Neural cell (in vitro differentiated cells): Measurements from ENCODE around the gene TSPAN19. TPM values are rescaled to one million over a fixed set of nuclear protein-coding genes. Genes with fewer than 3 reads are reported as not detected.

Source experiments
- H2AFZ ChIP-seq: fragments of 200-600, 300-800 bp; sonication (generic), shearing (Covaris generic); 2 replicates; pipeline ENCODE4 v1.6.0; 2014; ENCODE audit warnings: low read depth, mild to moderate bottlenecking, antibody characterized with exemption, low read length, moderate library complexity
- H3F3A ChIP-seq: fragments of 200-600 bp; shearing (Covaris generic); 2 replicates; pipeline ENCODE4 v1.6.1; 2016; ENCODE audit warnings: mild to moderate bottlenecking, moderate library complexity, mixed read lengths, antibody characterized with exemption, low read length; ENCODE audit not compliant: insufficient read depth, poor library complexity, severe bottlenecking
- H3K27ac ChIP-seq: fragments of 200-600, 300-800 bp; sonication (generic), shearing (Covaris generic); 2 replicates; pipeline ENCODE4 v1.5.1; 2014; ENCODE audit warnings: mild to moderate bottlenecking, low read length, moderate library complexity
- H3K27me3 ChIP-seq: fragments of 300-800, 200-600 bp; sonication (generic), shearing (Covaris generic); 2 replicates; pipeline ENCODE4 v1.6.0; 2014; ENCODE audit warnings: mild to moderate bottlenecking, low read depth, low read length, moderate library complexity; ENCODE audit not compliant: insufficient read depth
- H3K36me3 ChIP-seq: fragments of 300-800, 200-600 bp; sonication (generic), shearing (Covaris generic); 2 replicates; pipeline ENCODE4 v1.5.1; 2014; ENCODE audit warnings: mild to moderate bottlenecking, antibody characterized with exemption, low read length, moderate library complexity; ENCODE audit not compliant: insufficient read depth
- H3K4me2 ChIP-seq: fragments of 300-800, 200-600 bp; sonication (generic), shearing (Covaris generic); 2 replicates; pipeline ENCODE4 v1.6.0; 2014; ENCODE audit warnings: mild to moderate bottlenecking, low read length
- H3K4me3 ChIP-seq: fragments of 300-800, 200-600 bp; sonication (generic), shearing (Covaris generic); 2 replicates; pipeline ENCODE4 v1.5.1; 2014; ENCODE audit warnings: mild to moderate bottlenecking, low read length, moderate library complexity
- H3K79me2 ChIP-seq: fragments of 200-600 bp; shearing (Covaris generic); replicated peaks from 2 replicates; pipeline ENCODE4 v1.6.0; 2014; ENCODE audit warnings: mild to moderate bottlenecking, low read length, moderate library complexity; ENCODE audit not compliant: insufficient read depth
- H3K9ac ChIP-seq: fragments of 300-800, 200-600 bp; sonication (generic), shearing (Covaris generic); 2 replicates; pipeline ENCODE4 v1.6.1; 2016; ENCODE audit warnings: mild to moderate bottlenecking, low read length, mixed read lengths
- H3K9me2 ChIP-seq: fragments of 200-600 bp; shearing (Covaris generic); 2 replicates; pipeline ENCODE4 v1.6.1; 2016; ENCODE audit warnings: mild to moderate bottlenecking, low read length, mixed read lengths; ENCODE audit not compliant: insufficient read depth
- H3K9me3 ChIP-seq: fragments of 200-600, 300-800 bp; sonication (generic), shearing (Covaris generic); 2 replicates; pipeline ENCODE4 v1.6.1; 2016; ENCODE audit warnings: mild to moderate bottlenecking, mixed run types, low read length, moderate library complexity, mixed read lengths
- H4K20me1 ChIP-seq: fragments of 200-600 bp; shearing (Covaris generic); 2 replicates; pipeline ENCODE4 v1.6.1; 2016; ENCODE audit warnings: mild to moderate bottlenecking, mixed run types; ENCODE audit not compliant: insufficient read depth
- EP300 ChIP-seq: fragments of 450-650 bp; conservative IDR thresholded peaks from 2 replicates; pipeline ENCODE4 v1.6.1; 2014; ENCODE audit warnings: antibody characterized with exemption, mild to moderate bottlenecking, moderate library complexity; ENCODE audit not compliant: poor library complexity, severe bottlenecking
- EZH2 ChIP-seq: fragments of 200-600, 300-800 bp; shearing (Covaris generic), sonication (generic); IDR thresholded peaks from 2 replicates; pipeline ENCODE4 v1.6.1; 2014; ENCODE audit warnings: antibody characterized with exemption, low read length, borderline replicate concordance, mild to moderate bottlenecking; ENCODE audit not compliant: insufficient read depth, poor library complexity, severe bottlenecking
- MXI1 ChIP-seq: fragments of 450-650 bp; conservative IDR thresholded peaks from 2 replicates; pipeline ENCODE4 v1.6.1; 2014; ENCODE audit warnings: antibody characterized with exemption, mild to moderate bottlenecking; ENCODE audit not compliant: poor library complexity, severe bottlenecking
- POLR2AphosphoS5 ChIP-seq: IDR thresholded peaks from 2 replicates; pipeline ENCODE4 v1.6.1; 2012
- RAD21 ChIP-seq: fragments of 450-650 bp; conservative IDR thresholded peaks from 2 replicates; pipeline ENCODE4 v1.6.1; 2014; ENCODE audit warnings: antibody characterized with exemption, mild to moderate bottlenecking, moderate library complexity
- SMC3 ChIP-seq: fragments of 450-650 bp; conservative IDR thresholded peaks from 2 replicates; pipeline ENCODE4 v1.6.1; 2014; ENCODE audit warnings: antibody characterized with exemption, mild to moderate bottlenecking, moderate library complexity; ENCODE audit not compliant: poor library complexity
- TAF1 ChIP-seq: IDR thresholded peaks from 2 replicates; pipeline ENCODE4 v1.6.1; 2012; ENCODE audit warnings: low read depth
- polyA plus RNA-seq: library from polyadenylated mRNA; depleted of rRNA; stranded (reverse); fragments of >200 nt; gene quantifications from 2 replicates; pipeline ENCODE4 v1.2.3, GENCODE V29; 2014
- TF ChIP-seq, protein P1 (sequence below): fragments of 450-650 bp; IDR thresholded peaks from 2 replicates; pipeline ENCODE4 v1.5.1; 2014; ENCODE audit warnings: antibody characterized with exemption, mild to moderate bottlenecking, moderate library complexity; ENCODE audit not compliant: poor library complexity, severe bottlenecking
- TF ChIP-seq, protein P2 (sequence below): IDR thresholded peaks from 2 replicates; pipeline ENCODE4 v1.6.1; 2012; ENCODE audit warnings: borderline replicate concordance

Gene TSPAN19
- polyA plus RNA-seq, 1 donor from 2014 or later = 3.5 TPM

- H3K4me2 ChIP-seq = no peak overlapping the region
- no peaks in the 10 kb centered on the region for H3K9me3 ChIP-seq
- H3K4me3 ChIP-seq = no peak overlapping the region
- no peak overlapping the region for H3K9ac ChIP-seq
- no peaks in the 10 kb centered on the region for H3F3A ChIP-seq
- H2AFZ ChIP-seq = no peak overlapping the region
- H3K36me3 ChIP-seq = no peaks in the 10 kb centered on the region
- no peaks in the 10 kb centered on the region for H3K27me3 ChIP-seq
- no peak overlapping the region for H3K27ac ChIP-seq
- H3K9me2 ChIP-seq = no peaks in the 10 kb centered on the region
- H4K20me1 ChIP-seq = no peaks in the 10 kb centered on the region
- TF ChIP-seq EZH2 = no peak
- TF ChIP-seq, protein P1, sequence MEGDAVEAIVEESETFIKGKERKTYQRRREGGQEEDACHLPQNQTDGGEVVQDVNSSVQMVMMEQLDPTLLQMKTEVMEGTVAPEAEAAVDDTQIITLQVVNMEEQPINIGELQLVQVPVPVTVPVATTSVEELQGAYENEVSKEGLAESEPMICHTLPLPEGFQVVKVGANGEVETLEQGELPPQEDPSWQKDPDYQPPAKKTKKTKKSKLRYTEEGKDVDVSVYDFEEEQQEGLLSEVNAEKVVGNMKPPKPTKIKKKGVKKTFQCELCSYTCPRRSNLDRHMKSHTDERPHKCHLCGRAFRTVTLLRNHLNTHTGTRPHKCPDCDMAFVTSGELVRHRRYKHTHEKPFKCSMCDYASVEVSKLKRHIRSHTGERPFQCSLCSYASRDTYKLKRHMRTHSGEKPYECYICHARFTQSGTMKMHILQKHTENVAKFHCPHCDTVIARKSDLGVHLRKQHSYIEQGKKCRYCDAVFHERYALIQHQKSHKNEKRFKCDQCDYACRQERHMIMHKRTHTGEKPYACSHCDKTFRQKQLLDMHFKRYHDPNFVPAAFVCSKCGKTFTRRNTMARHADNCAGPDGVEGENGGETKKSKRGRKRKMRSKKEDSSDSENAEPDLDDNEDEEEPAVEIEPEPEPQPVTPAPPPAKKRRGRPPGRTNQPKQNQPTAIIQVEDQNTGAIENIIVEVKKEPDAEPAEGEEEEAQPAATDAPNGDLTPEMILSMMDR = no peak
- no peak for TF ChIP-seq RAD21
- no peak for TF ChIP-seq TAF1
- TF ChIP-seq, protein P2, sequence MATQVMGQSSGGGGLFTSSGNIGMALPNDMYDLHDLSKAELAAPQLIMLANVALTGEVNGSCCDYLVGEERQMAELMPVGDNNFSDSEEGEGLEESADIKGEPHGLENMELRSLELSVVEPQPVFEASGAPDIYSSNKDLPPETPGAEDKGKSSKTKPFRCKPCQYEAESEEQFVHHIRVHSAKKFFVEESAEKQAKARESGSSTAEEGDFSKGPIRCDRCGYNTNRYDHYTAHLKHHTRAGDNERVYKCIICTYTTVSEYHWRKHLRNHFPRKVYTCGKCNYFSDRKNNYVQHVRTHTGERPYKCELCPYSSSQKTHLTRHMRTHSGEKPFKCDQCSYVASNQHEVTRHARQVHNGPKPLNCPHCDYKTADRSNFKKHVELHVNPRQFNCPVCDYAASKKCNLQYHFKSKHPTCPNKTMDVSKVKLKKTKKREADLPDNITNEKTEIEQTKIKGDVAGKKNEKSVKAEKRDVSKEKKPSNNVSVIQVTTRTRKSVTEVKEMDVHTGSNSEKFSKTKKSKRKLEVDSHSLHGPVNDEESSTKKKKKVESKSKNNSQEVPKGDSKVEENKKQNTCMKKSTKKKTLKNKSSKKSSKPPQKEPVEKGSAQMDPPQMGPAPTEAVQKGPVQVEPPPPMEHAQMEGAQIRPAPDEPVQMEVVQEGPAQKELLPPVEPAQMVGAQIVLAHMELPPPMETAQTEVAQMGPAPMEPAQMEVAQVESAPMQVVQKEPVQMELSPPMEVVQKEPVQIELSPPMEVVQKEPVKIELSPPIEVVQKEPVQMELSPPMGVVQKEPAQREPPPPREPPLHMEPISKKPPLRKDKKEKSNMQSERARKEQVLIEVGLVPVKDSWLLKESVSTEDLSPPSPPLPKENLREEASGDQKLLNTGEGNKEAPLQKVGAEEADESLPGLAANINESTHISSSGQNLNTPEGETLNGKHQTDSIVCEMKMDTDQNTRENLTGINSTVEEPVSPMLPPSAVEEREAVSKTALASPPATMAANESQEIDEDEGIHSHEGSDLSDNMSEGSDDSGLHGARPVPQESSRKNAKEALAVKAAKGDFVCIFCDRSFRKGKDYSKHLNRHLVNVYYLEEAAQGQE = no peak
- TF ChIP-seq SMC3 = no peak
- no peaks in the 10 kb centered on the region for H3K79me2 ChIP-seq
These were observed 7.8 kb upstream of the TSPAN19 start for GRCh38 chr12:85043829-85044228.

DNA sequence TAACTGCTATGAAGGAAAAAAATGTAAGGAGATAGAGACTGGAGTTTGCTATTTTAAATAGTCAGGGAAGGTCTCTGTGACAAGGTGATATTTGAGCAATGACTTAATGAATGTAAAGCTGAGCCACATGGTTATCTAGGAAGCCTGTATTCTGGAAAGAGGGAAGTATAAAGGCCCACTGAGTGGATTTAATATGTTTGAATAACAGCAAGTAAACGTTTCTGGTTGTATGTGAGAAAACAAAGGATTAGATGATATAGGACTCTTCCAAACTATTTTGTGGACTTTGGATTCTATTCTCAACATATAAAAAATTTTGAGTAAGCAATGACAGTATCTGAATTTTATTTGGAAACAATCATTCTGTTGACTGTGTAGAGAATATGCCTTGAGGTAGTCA is 5.3 kb upstream of the TSPAN19 start:
- Histone ChIP-seq H3K9me3 (no peaks in the 10 kb centered on the region), H3K9ac (no peak overlapping the region), H3K27ac (no peak overlapping the region), H3K4me2 (no peak overlapping the region), H3F3A (no peaks in the 10 kb centered on the region), H2AFZ (no peak overlapping the region), H3K9me2 (no peaks in the 10 kb centered on the region), H4K20me1 (no peaks in the 10 kb centered on the region), H3K27me3 (no peaks in the 10 kb centered on the region), H3K36me3 (no peaks in the 10 kb centered on the region), H3K4me3 (no peak overlapping the region), H3K79me2 (no peaks in the 10 kb centered on the region)
- TF ChIP-seq TAF1 = no peak
- no peak for TF ChIP-seq EP300
- TF ChIP-seq, protein P2 = no peak
- no peak for TF ChIP-seq EZH2
- TF ChIP-seq RAD21 = no peak
- no peak for TF ChIP-seq SMC3
- no peak for TF ChIP-seq POLR2AphosphoS5
- no peak for TF ChIP-seq MXI1
- TF ChIP-seq, protein P1 = no peak
